ENCODE data around the gene ERN1.

DNA sequence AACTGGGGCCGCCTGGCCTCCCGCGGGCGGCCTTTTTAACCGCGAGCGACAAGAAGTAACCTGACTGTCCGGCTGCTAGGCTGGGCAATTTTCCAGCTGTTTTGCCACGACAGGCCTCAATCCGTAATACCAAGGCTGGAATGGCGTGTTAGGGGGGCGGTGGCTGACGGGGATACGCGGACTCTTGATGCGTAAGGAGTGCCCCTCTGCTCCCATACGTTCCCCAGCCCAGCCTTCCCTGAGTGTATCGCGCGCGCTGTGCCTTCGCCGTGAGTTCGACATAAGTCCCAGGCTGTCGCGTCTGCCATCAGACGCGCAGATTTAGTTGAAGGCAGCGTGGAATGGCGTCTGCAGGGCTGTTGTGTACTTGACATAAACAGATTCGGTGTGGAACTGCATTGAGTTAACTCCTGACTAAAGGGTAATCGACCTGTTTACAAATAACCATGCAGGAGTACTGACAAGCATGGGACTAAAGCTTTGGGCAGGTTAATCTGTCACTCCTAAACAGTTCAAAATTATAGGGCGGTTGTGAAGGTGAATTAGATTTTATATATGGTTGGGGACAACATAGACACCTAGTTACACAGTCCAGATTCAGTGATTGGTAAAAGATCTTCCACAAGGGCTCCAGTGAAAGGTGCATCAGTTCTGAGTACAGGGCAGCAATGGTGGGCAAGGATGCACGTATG lies 16.6 kb upstream of the ERN1 start:
- TF ChIP-seq, protein P1, sequence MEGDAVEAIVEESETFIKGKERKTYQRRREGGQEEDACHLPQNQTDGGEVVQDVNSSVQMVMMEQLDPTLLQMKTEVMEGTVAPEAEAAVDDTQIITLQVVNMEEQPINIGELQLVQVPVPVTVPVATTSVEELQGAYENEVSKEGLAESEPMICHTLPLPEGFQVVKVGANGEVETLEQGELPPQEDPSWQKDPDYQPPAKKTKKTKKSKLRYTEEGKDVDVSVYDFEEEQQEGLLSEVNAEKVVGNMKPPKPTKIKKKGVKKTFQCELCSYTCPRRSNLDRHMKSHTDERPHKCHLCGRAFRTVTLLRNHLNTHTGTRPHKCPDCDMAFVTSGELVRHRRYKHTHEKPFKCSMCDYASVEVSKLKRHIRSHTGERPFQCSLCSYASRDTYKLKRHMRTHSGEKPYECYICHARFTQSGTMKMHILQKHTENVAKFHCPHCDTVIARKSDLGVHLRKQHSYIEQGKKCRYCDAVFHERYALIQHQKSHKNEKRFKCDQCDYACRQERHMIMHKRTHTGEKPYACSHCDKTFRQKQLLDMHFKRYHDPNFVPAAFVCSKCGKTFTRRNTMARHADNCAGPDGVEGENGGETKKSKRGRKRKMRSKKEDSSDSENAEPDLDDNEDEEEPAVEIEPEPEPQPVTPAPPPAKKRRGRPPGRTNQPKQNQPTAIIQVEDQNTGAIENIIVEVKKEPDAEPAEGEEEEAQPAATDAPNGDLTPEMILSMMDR (IDR thresholded peaks at IDR 0.05 in 4 of 5, conservative IDR thresholded peaks at IDR 0.05 in 1 of 5): no peak
- no peak for TF ChIP-seq POLR2A (IDR thresholded peaks at IDR 0.05)

Measured in gastrocnemius medialis (tissue), 4 donors.